Ectodermal cell (in vitro differentiated cells): ENCODE results near the gene SLC66A1.

Experiments used
- H3K27ac ChIP-seq: 2 replicates; pipeline ENCODE4 v1.7.0; 2013; ENCODE audit warnings: mild to moderate bottlenecking, low read depth, low read length; ENCODE audit not compliant: insufficient read depth, poor library complexity, severe bottlenecking
- H3K27me3 ChIP-seq: 2 replicates; pipeline ENCODE4 v1.7.0; 2013; ENCODE audit warnings: mild to moderate bottlenecking, low read length; ENCODE audit not compliant: insufficient read depth, control insufficient read depth, poor library complexity, severe bottlenecking
- H3K36me3 ChIP-seq: one replicate; pipeline ENCODE4 v1.7.0; 2013; ENCODE audit warnings: low read length; ENCODE audit not compliant: control insufficient read depth, insufficient read depth
- H3K4me1 ChIP-seq: one replicate; pipeline ENCODE4 v1.7.0; 2013; ENCODE audit warnings: low read length; ENCODE audit not compliant: control insufficient read depth, insufficient read depth
- H3K4me3 ChIP-seq: 2 replicates; pipeline ENCODE4 v1.7.0; 2013; ENCODE audit warnings: low read depth, low read length, control low read depth; ENCODE audit not compliant: insufficient read depth
- H3K9me3 ChIP-seq: 2 replicates; pipeline ENCODE4 v1.7.0; 2013; ENCODE audit warnings: mild to moderate bottlenecking, low read length, moderate library complexity; ENCODE audit not compliant: control insufficient read depth
- WGBS, 2 experiments: methylation state at CpG; one replicate each; pipeline ENCODE4 v1.1.7; 2013; ENCODE audit warnings: missing lambda C conversion rate in 2 of 2; 5-methylcytosine and 5-hydroxymethylcytosine counted together

Gene SLC66A1

GRCh38 chr1:19332832-19333231 lies 20.7 kb downstream of the SLC66A1 start:
- WGBS, 2 experiments, result 88 to 90% methylated on average over 12 of the region's 12 CpGs
- H3K27me3 ChIP-seq, result no peaks in the 10 kb centered on the region
- no peak overlapping the region for H3K27ac ChIP-seq
- H3K4me3 ChIP-seq, result no peak overlapping the region
- H3K36me3 ChIP-seq, result no peaks in the 10 kb centered on the region
- H3K9me3 ChIP-seq, result no peaks in the 10 kb centered on the region
- H3K4me1 ChIP-seq, result no peaks in the 10 kb centered on the region

DNA sequence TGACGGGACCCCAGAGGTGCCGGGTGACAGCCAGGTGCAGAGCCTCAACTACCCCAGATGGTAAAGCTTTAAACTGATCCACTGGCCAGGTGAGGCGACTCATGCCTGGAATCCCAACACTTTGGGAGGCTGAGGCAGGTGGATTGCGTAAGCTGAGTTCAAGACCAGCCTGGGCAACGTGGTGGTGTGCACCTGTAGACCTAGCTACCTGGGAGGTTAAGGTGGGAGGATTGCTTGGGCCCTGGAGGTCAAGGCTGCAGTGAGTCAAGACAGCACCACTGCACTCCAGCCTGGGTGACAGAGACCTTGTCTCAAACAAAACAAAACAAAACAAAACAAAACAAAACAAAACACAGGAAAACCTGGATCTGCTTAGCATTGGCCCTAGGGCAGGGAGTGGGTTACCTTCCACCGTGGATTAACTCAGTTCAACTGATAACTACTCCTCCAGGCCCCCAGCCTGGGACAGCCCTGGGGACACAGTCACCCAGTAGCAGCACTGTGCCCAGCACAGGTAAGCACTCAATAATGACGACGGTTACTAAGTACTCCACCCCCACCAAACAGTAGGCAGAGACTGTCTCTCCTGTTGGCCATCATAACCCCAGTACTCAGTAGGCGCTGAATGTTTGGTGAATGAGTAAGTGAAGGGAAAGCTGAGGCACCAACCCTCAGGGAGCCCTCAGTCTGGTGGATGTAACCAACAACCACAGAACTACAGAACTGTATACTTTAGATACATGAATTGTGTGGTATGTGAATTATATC lies 21.6 kb downstream of the SLC66A1 start:
- H3K9me3 ChIP-seq, result no peaks in the 10 kb centered on the region
- no peaks in the 10 kb centered on the region for H3K4me1 ChIP-seq
- H3K36me3 ChIP-seq, result no peaks in the 10 kb centered on the region
- WGBS, 2 experiments, result 80 to 85% methylated on average over 8 to 9 of the region's 9 CpGs
- H3K4me3 ChIP-seq, result no peak overlapping the region
- H3K27ac ChIP-seq, result no peak overlapping the region
- H3K27me3 ChIP-seq, result no peaks in the 10 kb centered on the region

- H3K4me1 ChIP-seq, result no peaks in the 10 kb centered on the region
- H3K27ac ChIP-seq, result no peak overlapping the region
- WGBS, 2 experiments, result 93 to 95% methylated on average over 7 of the region's 7 CpGs
Observed at GRCh38 chr1:19336543-19336942, 24.4 kb downstream of the SLC66A1 start.

GRCh38 chr1:19337289-19337688 lies 25.2 kb downstream of the SLC66A1 start:
- H3K36me3 ChIP-seq, result no peaks in the 10 kb centered on the region
- H3K27me3 ChIP-seq, result no peaks in the 10 kb centered on the region
- WGBS, 2 experiments, result 93 to 94% methylated on average over 4 of the region's 4 CpGs
- no peaks in the 10 kb centered on the region for H3K9me3 ChIP-seq
- no peaks in the 10 kb centered on the region for H3K4me1 ChIP-seq
- no peak overlapping the region for H3K4me3 ChIP-seq
- no peak overlapping the region for H3K27ac ChIP-seq

More at GRCh38 chr1:19336543-19336942, 24.4 kb downstream of the SLC66A1 start:
- no peaks in the 10 kb centered on the region for H3K9me3 ChIP-seq
- no peaks in the 10 kb centered on the region for H3K36me3 ChIP-seq
- H3K4me3 ChIP-seq, result no peak overlapping the region
- no peaks in the 10 kb centered on the region for H3K27me3 ChIP-seq

DNA sequence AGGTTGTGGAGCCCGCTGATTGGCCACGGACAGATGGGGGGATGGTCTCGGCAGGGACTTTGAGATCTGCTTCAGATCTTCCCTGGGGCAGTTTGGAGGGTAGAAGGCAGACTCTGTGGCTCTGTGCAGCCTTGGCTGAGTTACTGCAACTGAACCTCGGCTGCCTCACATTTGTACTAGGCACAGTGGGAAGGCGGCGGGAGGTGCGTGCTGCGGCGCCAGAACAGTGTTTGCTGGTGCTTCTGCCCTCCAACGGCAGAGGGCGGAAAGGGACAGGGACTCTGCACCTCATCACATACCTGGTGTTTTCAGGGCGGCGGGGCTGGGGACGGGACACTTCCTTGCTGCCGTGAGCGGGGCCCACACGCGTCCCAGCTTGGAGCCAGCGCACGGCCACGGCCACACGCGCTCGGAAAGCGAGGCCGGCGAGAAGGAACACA lies 26.2 kb downstream of the SLC66A1 start:
- Histone ChIP-seq H3K27me3 (no peaks in the 10 kb centered on the region), H3K36me3 (no peaks in the 10 kb centered on the region), H3K27ac (peak overlapping the region; percentile 8), H3K4me3 (no peak overlapping the region), H3K4me1 (no peaks in the 10 kb centered on the region), H3K9me3 (no peaks in the 10 kb centered on the region)
- 73 to 76% methylated on average over 27 of the region's 27 CpGs for WGBS, 2 experiments

DNA sequence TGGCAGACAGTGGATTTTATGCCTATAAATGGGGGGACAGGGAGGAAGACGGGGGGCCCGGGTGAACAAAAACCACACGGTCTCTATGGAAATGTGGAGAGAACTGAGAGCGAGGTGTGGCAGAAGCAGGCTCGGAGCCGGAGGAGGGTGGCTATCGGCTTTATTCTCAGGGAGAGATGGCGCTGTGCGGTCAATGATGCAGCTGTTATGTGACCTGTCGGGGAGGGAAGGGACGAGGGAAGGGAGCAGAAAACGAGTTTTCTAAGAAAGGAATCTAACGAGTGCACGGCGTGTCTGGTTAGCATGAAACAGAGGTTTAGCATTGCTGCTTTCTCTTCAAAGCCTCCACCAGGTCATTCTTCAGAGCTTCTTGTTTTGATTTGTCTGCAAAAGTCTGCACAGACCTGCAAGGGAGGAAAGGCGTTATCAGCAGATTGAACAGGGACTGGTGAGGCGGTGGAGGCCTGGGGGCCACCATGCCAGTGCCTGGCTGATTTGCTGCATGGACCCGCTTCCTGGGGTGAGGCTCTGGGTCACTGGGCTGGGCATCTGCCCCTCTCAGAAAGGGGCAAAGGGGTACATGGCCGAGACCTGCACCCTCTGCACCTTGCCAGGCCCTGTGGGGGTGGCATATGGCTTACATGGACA lies 27.2 kb downstream of the SLC66A1 start:
- H3K27ac ChIP-seq, result no peak overlapping the region
- H3K27me3 ChIP-seq, result no peaks in the 10 kb centered on the region
- H3K4me1 ChIP-seq, result no peaks in the 10 kb centered on the region
- no peaks in the 10 kb centered on the region for H3K9me3 ChIP-seq
- 93% methylated on average over 19 of the region's 19 CpGs for WGBS, 2 experiments
- H3K4me3 ChIP-seq, result no peak overlapping the region
- peaks cover 3% of the 10 kb centered on the region for H3K36me3 ChIP-seq

DNA sequence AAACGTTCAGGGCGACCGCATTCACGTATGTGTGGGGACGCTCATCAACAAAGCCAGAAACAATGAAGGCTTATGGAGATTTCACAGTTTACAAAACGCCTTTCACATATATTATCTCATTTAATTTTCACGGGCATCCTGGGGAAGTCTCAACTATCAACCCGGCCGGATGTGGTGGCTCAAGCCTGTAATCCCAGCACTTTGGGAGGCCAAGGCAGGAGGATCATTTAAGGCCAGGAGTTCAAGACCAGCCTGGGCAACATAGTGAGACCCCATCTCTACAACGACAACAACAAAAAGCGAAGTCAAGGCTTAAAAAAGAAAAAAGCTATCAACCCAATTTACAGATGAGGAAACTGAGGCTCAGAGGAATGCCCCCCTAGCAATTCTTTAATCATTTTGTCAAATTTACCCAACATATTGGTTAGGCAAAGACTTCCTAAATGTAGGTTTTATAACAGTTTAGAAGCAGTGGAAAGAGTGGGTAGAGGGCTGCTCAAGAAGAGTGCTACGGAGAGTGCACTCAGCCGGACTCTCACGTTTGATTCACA lies 28.3 kb downstream of the SLC66A1 start:
- Histone ChIP-seq H3K4me3 (no peak overlapping the region), H3K36me3 (peaks cover 6% of the 10 kb centered on the region), H3K4me1 (no peaks in the 10 kb centered on the region), H3K27me3 (no peaks in the 10 kb centered on the region), H3K27ac (no peak overlapping the region), H3K9me3 (no peaks in the 10 kb centered on the region)
- 92 to 93% methylated on average over 14 of the region's 14 CpGs for WGBS, 2 experiments

DNA sequence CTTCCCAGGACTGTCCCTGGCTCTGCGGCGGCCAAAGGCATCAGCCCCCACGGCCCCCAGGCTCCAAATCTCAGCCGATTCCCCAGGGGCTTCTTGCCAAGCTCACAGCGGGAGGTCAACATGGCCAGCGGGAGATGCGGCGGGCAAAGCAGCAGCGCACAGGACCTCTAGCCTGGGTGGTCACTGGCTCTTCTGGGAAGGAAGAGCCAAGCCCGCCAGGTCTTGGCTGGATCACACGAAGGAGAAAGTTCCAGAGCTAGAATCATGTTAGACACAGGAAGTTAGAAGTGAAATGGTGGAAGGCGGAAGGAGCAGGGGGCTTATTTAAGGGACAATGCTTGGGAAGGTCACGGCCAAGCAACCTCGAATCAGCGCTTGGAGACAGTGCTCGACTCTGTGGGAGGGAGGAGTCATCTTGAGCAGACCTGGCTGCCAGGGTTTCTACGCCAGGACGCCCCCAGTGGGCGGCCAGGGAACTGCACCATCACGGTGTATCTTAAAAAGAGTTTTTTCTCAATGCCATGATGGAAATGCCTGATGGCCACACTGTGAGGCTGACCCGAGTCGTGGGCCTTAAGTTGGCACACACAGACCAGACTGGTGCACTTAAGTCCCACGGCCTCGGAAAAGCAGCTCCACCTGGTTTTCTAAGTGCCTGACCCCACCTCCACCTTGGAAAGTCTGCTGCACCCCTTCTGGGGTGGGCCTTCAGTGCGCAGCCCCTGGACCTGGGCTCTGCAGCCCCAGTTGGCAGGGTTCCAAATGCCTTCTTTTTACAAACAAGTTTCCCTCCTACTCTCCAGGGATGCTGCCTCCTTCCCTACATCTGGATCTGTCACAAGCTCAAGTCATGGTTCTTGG lies 29.3 kb downstream of the SLC66A1 start:
- WGBS, 2 experiments, result 62 to 63% methylated on average over 25 of the region's 25 CpGs
- H3K4me1 ChIP-seq, result no peaks in the 10 kb centered on the region
- H3K27ac ChIP-seq, result no peak overlapping the region
- H3K4me3 ChIP-seq, result no peak overlapping the region
- no peaks in the 10 kb centered on the region for H3K27me3 ChIP-seq
- peaks cover 6% of the 10 kb centered on the region for H3K36me3 ChIP-seq
- no peaks in the 10 kb centered on the region for H3K9me3 ChIP-seq

DNA sequence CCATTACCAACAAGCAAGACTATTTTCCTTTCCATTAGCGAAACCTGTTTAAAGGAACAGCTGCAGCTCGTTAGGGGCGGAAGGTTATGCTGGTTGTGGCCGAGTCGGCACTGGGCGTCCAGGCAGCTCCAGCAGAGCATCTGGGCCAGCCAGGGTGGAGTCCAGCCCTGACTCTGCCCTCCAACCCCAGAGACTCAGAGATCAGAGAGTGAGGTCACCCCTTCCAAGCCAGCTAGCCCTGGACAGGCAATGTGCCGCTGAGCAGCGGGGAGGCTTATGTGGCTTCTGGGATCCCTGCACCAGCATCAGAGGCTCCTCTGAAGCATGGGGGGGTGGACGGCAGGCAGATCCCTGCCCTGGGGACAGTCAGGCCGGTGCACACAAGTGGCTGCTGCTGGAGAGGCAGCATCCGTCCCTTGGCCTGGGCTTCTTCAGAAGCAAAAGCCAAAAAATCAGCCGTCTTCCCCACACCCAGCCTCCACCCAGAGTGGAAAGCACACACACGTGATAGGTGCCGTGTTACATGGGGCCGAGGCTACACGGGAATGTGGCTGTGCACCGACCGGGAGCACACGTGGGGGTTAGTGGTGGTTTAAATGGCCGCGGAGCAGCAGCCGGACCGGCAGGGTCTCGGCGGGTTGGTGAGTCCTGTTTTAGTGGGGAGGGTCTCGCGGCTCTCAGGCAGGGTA lies 30.1 kb downstream of the SLC66A1 start:
- H3K27ac ChIP-seq, result no peak overlapping the region
- peaks cover 6% of the 10 kb centered on the region for H3K36me3 ChIP-seq
- no peaks in the 10 kb centered on the region for H3K27me3 ChIP-seq
- 93 to 94% methylated on average over 27 of the region's 27 CpGs for WGBS, 2 experiments
- H3K4me1 ChIP-seq, result no peaks in the 10 kb centered on the region
- no peaks in the 10 kb centered on the region for H3K9me3 ChIP-seq
- no peak overlapping the region for H3K4me3 ChIP-seq
